ENCODE measurements around the gene DISC1.
A peak's percentile ranks its signal among the peaks of the same experiment; 100 is the strongest.
"Not testable (repeated sequence)": the region's sequence is repeated elsewhere in the genome, so short reads cannot be mapped to it uniquely, and the experiment has no call there.

Gene DISC1

DNA sequence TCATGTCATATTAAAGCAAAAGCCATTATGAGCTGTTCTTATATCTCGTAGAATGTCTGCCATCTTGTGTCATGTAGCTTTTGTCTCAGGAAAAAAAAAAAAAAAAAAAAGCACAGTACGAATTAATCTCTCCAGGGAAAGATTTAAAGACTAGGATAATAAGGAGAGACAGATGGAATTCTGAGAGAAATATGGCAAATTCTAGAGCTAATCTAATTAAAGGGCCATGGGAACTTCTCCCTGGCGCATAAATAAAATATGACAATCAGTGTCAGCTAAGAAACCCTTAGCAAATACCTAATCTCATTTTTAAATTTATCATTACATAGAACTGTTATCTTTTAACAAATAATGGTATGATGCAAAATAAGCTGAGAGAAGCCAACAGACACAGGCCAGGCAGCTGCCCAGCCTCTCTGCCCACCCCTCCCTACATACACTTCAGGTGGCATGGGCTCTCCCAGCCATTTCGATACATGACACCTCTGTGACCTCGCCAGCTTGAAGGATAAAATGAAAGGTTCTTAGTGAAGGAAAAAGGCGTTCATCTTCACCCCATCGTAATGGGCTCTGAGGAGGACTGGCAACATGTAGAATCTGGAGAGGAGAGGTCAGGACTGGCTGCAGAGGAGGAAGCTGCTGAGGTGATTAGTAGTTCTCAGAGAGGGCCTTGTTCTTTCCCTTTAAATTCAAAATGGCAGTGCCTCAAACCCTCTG is 39.8 kb downstream of the DISC1 start:
- FAIRE-seq, result no peak

GRCh38 chr1:231666937-231667608 is 40.5 kb downstream of the DISC1 start:
- DNase-seq (ENCODE audit: insufficient read length, low spot score), result no peak
- no peak for FAIRE-seq

More for the DNA sequence above, 39.8 kb downstream of the DISC1 start:
- no peak for DNase-seq (ENCODE audit: insufficient read length, low spot score)

GRCh38 chr1:231667896-231668506 is 41.4 kb downstream of the DISC1 start:
- DNase-seq (ENCODE audit: insufficient read length, low spot score) (no peak), FAIRE-seq (no peak)

- DNase-seq (ENCODE audit: insufficient read length, low spot score) (no peak), FAIRE-seq (no peak)
Observed at GRCh38 chr1:231668826-231669225, 42.2 kb downstream of the DISC1 start.

GRCh38 chr1:231669864-231670621 is 43.5 kb downstream of the DISC1 start:
- not testable (repeated sequence) for FAIRE-seq; DNase-seq (ENCODE audit: insufficient read length, low spot score)

DNA sequence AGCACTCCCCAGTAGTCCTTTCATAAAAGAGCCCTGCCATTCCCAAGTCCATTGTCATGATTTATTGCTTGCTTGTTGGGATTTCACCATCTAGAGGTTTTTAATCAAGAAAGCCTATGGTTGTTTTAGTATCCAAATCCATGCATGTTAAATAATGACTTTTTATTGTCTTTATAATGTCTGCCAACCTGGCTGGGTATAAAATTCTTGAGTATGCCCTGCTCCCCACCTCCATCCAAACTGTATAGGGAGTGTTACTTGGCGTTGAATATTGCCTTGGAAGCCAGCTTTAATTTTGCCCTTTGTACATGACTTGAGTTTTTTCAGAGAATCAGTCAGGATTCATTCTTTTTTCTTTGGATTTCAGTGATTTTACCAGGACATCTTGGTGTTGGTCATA is 44.2 kb downstream of the DISC1 start:
- no peak for FAIRE-seq
- DNase-seq (ENCODE audit: insufficient read length, low spot score), result no peak

GRCh38 chr1:231674575-231674974 is 48.0 kb downstream of the DISC1 start:
- no peak for FAIRE-seq
- DNase-seq (ENCODE audit: insufficient read length, low spot score), result no peak

- DNase-seq (ENCODE audit: insufficient read length, low spot score) (no peak), FAIRE-seq (no peak)
Observed at GRCh38 chr1:231676487-231676886, 49.9 kb downstream of the DISC1 start.

DNA sequence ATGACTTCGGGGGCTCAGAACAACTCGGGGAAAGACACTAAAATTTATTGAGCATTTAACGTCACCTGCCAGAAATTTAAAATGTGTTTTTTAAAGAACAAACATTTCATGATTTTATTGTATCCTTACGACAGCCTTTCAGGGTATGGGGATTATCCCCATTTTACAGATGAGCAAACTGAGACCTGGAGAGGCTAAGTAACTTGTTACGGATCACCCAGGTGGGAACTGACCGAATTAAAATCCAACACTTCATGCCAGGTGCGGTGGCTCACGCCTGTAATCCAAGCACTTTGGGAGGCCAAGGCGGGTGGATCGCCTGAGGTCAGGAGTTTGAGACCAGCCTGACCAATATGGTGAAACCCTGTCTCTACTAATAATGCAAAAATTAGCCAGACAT is 50.9 kb downstream of the DISC1 start:
- DNase-seq (ENCODE audit: insufficient read length, low spot score) (no peak), FAIRE-seq (no peak)

DNA sequence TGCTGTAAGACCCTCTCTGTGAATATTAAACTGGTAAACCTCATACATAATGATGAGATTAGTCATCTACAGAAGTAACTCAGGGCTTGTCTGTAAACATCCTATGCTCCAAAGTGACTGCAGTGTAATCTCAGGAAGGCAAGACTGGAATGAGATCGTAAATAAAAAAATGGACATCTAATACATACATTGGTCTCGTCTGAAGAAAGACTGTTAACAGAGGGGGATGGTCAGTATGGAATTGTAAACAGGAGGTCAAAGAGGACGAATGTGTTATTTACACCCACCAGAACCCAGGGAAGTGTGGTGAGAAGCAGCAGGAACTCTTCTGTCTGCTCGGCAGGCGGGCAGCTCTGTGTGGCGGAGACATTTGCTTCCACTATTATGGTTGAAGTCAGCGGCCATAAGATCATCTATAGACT is 51.4 kb downstream of the DISC1 start:
- peak; percentile 67 for DNase-seq (ENCODE audit: insufficient read length, low spot score)
- no peak for FAIRE-seq

DNA sequence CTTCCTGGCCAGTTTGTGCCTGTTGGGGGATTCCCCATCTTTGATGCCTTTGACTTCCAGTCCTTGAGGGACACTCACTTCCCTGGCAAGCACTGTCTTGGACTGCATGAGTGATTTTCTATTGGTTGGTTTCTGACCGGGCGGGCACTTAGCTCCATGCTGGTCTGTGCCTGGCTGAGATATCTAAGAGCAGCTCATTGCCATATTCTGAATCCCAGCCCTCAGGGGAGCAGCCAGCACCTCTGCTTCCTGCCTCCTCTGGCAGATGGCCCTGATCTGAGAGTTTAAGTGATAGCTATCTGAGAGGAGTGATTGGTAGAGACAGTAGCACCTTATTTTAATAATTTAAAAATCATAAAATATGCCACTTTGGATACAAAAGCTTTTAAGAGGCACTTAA is 52.5 kb downstream of the DISC1 start:
- FAIRE-seq (no peak), DNase-seq (ENCODE audit: insufficient read length, low spot score) (no peak)

DNA sequence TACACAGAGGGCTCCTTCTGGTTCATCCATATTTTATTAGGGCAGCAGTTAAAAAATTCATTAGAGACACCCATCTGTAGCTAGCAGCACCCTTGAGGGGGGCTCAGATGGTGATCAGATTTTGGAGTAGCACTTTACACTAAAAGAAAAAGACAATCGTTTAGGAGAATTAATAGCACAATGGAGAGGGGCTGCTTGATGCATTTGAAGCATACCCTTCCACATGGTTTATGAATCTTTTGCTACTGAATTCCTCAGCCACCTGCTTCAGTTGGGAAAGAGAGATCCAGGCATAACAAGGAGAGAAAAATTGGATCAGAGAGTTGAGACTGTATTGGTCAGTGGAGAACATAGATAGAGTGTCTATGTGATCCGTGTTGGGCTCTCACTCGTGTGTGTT is 54.4 kb downstream of the DISC1 start:
- FAIRE-seq, result no peak
- no peak for DNase-seq (ENCODE audit: insufficient read length, low spot score)

DNA sequence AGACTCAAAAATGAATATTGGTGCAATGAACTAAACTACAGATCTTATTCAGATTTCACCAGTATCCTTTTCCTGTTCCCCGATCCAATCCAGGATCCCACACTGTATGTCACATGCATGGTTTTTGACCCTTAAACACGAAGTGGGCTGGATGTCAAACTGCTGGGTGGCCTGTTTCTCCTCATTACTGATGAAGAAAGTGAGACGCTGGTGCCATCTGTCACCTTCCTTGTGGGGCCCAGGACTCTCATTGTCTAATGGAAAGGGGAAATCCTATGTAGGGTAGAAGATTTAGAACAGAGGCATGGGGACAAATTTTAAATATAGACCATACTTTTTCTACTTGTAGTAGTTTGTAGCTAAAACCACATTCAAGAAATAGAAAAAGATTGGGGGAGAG is 56.2 kb downstream of the DISC1 start:
- DNase-seq (ENCODE audit: insufficient read length, low spot score), result no peak
- FAIRE-seq, result no peak

DNA sequence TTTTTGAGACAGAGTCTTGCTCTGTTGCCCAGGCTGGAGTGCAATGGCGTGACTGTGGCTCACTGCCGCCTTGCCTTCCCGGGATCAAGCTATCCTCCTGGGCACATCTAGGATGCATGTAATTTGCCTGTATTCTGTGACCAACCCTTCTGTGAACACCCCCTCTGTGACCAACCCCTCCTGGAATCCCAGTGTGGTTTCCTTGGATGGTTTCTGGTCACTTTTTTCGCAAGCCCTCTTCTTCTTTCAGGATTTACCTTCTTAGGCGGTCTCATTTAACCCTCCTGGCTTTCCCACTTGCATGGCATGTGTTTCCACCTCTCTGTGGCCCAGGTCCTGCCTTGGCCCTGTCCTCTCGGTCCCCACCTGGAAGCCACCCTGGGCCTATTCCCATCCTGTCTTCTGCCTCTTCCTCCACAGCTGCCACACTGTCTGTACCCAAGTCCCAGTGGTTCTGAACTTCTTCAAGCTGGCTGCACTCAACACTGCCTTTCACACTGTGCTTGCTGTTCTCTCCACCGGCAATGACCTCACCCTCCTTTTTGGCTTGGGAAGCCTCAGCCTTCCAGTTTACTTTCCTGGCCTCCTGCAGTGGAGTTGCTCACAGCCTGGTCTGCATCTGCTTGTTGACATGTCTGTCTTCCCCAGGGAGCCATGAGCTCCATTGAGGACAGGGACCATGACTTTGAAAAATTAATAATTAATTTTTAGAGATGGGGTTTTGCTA is 57.0 kb downstream of the DISC1 start:
- DNase-seq (ENCODE audit: insufficient read length, low spot score), result no peak

DNA sequence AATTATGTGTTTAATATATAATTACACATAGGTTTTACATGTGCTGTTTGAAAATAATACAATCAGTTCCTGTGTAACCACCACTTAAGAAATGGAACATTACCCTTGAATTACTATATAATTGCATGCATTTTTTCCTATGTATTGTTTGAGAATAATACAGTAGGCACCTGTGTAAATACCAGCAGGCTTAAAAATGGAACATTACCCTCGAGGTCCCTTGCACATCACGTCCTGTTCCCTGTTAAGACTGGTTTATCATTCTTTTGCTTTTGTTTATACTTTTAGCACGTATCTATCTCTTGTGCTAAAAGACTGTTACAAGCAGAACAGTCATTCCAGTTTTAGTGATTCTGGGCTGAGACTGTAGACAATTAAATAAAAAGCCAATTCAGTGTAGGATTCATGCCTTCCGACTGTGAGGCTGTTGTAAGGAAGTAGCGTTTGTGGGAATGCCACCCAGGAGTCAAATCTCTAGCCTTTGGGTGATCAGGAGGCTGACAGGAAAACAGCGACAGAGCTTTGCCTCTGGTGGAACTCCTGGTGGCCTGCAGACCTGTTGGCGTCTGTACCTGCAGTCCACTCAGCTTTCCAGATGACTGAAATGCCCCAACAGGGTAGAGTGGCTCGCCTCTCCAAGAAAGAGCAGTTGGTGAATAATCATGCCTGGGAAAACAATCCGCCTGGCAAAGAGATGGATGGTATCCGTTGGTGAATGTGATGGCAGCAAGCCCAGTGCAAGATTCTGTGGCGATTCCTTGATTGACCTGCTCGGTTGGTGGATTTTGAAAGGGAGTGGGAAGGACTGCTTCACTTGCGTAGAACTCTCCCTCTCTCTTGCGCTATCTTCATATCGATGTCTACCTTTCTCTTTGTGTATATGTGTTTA is 58.0 kb downstream of the DISC1 start:
- no peak for FAIRE-seq
- no peak for DNase-seq (ENCODE audit: insufficient read length, low spot score)

More for the DNA sequence above, 57.0 kb downstream of the DISC1 start:
- no peak for FAIRE-seq

- no peak for FAIRE-seq
- no peak for DNase-seq (ENCODE audit: insufficient read length, low spot score)
Observed at GRCh38 chr1:231686384-231686783, 59.8 kb downstream of the DISC1 start.

GRCh38 chr1:231688989-231689388 is 62.4 kb downstream of the DISC1 start:
- DNase-seq (ENCODE audit: insufficient read length, low spot score), result no peak
- FAIRE-seq, result no peak

- DNase-seq (ENCODE audit: insufficient read length, low spot score) (no peak), FAIRE-seq (no peak)
Observed at GRCh38 chr1:231690059-231690458, 63.5 kb downstream of the DISC1 start.

DNA sequence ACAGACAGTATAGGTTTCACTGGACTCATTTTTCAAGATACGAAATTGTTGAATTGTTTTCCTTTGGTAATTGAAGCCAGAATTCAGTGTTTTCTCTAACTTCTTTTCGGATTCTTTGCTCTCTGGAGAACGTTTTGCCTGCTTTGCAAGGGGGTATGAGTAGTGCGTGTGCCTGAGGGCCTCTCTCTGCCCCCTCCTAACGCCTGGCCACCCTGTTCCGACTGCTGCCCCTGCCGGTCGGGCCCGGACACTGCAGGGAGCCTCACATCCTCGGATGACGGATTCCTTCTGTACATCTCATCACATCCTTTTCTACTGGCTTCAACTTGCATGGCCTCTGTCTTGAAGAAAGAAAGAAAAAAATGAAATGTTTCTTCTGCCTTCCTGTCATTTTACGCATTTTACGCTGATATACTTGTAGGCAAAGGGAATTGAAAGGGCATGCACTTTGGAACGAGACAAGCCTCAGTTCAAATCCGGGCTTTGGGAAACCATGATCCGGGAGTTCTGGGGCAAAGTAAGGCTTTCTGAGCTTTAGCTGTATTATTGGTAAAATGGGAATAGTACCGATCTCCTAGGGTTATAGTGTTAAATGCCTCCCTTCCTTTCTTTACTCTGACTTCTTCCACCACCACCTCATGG is 65.1 kb downstream of the DISC1 start:
- FAIRE-seq (peak; percentile 59), DNase-seq (ENCODE audit: insufficient read length, low spot score) (peak; percentile 39)

Data from HTR-8/SVneo (cell line).